C4-2B (cell line): ENCODE measurements around the gene ZDHHC11B.
"Not testable (repeated sequence)": the region's sequence is repeated elsewhere in the genome, so short reads cannot be mapped to it uniquely, and the experiment has no call there.

ENCODE experiments used
- H3K27ac ChIP-seq: fragments of 450-650 bp; 2 replicates; pipeline ENCODE4 v1.5.1; 2017
- ZFX ChIP-seq: fragments of 450-650 bp; IDR thresholded peaks from 2 replicates; pipeline ENCODE4 v1.6.1; 2017
- TF ChIP-seq, protein P1 (sequence below): fragments of 450-650 bp; conservative IDR thresholded peaks from 2 replicates; pipeline ENCODE4 v1.5.1; 2017; ENCODE audit warnings: mild to moderate bottlenecking

The ZDHHC11B gene

DNA sequence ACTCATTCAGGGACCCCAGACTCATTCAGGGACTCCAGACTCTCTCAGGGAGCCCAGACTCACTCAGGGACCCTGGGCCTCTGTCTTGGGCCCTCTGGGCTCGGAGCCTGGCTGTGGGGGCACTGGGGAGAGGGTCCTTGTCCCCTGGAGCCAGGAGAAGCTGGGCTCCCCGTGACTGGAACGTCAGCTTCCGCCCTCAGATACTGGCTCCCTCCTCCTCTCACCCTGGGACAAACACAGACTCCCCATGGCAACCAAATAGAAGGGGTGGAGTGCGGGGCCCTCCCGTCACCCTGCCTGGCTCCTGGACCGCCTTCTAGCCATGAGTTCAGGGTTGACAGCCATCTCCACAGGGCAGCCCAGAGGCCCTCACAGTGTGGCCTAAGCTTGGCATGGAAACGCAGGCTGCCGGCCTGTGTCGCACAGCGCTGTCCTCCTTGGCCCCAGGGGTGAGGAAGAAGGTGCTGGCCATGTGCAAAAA lies 27.6 kb downstream of the ZDHHC11B start:
- H3K27ac ChIP-seq, result no peak overlapping the region
- TF ChIP-seq ZFX, result no peak
- TF ChIP-seq, protein P1, sequence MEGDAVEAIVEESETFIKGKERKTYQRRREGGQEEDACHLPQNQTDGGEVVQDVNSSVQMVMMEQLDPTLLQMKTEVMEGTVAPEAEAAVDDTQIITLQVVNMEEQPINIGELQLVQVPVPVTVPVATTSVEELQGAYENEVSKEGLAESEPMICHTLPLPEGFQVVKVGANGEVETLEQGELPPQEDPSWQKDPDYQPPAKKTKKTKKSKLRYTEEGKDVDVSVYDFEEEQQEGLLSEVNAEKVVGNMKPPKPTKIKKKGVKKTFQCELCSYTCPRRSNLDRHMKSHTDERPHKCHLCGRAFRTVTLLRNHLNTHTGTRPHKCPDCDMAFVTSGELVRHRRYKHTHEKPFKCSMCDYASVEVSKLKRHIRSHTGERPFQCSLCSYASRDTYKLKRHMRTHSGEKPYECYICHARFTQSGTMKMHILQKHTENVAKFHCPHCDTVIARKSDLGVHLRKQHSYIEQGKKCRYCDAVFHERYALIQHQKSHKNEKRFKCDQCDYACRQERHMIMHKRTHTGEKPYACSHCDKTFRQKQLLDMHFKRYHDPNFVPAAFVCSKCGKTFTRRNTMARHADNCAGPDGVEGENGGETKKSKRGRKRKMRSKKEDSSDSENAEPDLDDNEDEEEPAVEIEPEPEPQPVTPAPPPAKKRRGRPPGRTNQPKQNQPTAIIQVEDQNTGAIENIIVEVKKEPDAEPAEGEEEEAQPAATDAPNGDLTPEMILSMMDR, result no peak

DNA sequence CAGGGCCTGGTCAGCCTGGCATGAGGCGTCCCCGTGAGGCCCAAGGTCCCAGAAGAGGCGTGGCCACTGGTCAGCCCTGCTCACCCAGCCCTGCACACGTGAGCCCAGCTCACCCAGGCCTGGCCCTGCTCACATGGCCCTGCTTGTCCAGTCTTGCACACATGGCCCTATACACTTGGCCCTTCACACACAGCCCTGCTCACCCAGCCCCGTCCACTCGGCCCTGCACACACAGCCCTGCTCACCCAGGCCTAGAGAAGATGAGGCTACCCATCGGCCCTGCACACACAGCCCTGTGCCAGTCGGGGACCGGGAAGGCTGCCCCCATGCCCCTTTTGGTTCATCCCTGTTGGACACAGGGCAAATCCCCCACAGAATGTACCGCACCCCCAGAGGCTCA lies 28.4 kb downstream of the ZDHHC11B start:
- H3K27ac ChIP-seq, result no peak overlapping the region
- TF ChIP-seq ZFX, result no peak
- TF ChIP-seq, protein P1, result no peak

DNA sequence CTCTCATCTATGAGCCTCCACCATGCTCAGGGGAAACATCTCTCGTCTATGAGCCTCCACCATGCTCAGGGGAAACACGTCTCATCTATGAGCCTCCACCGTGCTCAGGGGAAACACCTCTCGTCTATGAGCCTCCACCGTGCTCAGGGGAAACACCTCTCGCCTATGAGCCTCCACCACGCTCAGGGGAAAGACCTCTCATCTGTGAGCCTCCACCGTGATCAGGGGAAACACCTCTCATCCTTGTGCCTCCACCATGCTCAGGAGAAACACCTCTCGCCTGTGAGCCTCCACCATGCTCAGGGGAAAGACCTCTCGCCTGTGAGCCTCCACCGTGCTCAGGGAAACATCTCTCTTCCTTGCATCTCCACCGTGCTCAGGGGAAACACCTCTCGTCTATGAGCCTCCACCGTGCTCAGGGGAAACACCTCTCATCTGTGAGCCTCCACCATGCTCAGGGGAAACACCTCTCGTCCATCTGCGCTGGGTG lies 30.3 kb downstream of the ZDHHC11B start:
- H3K27ac ChIP-seq, result not testable (repeated sequence)

DNA sequence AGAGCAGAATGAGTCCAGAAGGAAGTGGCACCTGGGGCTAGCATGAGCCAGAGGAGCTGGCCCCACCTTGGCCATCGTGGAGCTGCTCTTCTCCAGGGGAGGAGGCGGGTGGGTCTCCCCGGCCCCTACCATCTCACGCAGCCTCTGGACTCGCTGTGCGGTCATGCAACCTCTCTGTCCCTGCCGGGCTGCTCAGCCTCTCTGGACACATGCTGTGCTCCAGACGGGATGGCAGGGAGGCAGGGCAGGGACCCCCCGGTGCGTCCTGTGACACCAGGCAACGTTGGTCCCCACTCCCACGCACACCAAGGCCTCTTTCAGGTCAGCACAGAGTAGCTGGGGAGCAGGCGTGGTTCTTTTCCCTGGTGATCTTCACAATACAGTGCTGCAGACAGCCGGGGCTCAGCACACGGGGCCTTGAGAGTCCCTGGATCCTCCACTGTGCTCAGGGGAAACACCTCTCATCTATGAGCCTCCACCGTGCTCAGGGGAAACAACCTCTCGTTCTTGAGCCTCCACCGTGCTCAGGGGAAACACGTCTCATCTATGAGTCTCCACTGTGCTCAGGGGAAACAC lies 30.9 kb downstream of the ZDHHC11B start:
- H3K27ac ChIP-seq, result not testable (repeated sequence)

DNA sequence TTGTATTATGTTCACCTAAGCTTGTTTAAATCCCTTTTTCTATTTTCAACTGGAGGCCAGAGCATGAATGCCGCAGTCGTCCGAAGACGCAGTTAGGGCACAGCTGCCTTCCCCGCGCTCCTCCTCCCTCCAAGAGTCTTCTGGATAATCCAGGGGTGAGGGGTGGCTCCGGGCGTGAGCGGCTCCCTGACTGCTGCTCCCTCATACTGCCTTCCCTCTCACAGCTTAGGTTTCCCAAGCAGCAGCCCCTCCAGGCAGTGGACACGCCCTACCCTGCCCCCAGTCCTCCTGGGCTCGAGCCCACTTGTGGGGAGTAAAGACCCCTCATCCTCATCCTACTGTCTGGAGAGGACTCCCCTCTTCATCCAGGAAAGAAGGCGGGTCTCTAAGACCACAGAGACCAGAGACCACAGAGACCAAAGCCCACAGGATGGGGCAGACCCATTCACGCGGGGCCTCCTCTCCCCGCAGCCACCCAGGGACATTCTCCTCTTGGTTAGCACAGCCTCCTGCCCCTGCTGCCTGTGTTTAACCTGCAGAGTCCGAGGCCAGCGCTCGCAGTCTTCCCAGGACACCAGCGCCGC lies 31.9 kb downstream of the ZDHHC11B start:
- not testable (repeated sequence) for H3K27ac ChIP-seq

DNA sequence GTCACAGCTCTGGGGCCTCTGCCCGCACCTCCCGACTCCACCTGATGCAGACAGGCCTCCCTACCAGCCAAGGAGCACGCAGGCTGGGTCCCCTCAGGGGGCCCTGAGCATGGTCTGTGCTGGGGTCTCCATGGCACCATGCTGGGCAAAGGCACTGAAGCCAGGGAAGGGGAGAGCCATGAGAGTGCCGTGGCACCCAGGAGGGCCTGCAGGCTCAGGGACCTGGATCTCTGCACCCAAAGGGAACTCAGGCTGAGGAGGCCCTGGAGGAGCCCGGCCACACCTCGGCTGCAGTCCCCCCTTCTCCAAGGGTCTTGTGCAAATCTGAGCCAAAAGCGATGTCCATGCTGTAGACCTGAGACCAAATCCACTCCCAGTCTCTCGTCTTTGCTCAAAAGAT lies 32.5 kb downstream of the ZDHHC11B start:
- not testable (repeated sequence) for H3K27ac ChIP-seq

DNA sequence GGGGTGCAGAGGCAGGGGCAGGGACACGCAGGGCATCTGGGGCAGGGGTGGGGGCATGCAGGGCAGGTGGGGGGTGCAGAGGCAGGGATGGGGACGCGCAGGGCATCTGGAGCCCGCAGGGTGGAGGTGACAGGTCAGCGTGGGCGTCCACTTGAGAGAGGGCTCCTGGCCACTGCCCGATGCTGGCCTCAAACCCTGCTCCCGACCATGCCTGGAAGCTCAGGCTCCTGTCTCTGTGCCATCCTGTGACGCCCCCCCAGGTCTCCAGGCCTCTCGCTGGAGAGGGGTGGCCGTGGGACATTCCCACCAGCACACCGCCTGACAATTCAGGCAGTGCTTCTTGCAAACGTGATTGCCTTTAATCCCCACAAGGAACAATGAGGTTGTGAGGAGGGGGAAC lies 33.0 kb downstream of the ZDHHC11B start:
- TF ChIP-seq, protein P1, result no peak
- TF ChIP-seq ZFX, result no peak
- H3K27ac ChIP-seq, result no peak overlapping the region

DNA sequence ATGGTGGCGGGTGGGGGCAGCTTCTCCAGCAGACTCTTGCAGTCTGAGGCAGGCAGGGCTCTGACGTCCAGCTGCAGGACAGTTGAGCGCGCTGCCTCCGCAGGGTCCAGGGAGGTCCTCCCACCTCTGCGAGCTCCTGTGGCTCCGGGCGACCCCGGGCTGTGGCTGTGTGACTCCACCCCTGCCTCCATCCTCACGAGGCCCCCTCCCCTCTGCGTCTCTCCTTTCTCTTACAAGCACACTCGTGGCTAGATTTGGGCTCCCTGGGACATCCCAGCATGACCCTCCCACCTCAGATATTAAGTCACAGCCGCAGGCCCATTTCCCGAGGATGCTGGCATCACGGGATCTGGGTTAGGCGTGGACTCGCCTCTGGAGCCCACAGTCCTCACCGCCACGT lies 34.3 kb downstream of the ZDHHC11B start:
- not testable (repeated sequence) for H3K27ac ChIP-seq

DNA sequence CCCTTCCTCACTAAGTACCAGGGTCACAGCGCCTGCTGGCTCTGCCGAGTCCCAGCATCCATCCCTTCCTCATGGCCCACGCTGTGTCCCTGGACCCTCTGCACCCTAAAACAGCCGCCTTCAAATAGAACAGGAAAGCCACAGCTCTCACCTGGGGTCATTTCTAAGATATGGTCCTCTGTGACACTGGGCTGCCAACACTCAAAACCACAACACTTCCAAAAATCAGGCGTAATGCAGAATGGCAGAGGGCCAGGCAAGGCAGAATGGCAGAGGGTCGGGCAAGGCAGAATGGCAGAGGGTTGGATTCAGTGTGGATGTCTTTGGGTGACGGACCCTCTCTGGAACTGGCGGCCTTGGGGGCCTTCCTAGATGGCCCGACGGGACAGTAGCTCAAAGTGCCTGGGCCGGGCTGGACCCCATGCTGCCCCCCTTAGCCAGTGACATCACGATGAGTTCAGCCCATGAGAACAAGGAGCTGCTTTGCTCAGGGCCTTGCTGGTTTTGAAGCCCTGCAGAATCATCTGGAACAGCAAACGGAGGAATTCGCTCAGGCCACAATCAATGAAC lies 35.3 kb downstream of the ZDHHC11B start:
- no peak overlapping the region for H3K27ac ChIP-seq
- TF ChIP-seq, protein P1, result no peak

DNA sequence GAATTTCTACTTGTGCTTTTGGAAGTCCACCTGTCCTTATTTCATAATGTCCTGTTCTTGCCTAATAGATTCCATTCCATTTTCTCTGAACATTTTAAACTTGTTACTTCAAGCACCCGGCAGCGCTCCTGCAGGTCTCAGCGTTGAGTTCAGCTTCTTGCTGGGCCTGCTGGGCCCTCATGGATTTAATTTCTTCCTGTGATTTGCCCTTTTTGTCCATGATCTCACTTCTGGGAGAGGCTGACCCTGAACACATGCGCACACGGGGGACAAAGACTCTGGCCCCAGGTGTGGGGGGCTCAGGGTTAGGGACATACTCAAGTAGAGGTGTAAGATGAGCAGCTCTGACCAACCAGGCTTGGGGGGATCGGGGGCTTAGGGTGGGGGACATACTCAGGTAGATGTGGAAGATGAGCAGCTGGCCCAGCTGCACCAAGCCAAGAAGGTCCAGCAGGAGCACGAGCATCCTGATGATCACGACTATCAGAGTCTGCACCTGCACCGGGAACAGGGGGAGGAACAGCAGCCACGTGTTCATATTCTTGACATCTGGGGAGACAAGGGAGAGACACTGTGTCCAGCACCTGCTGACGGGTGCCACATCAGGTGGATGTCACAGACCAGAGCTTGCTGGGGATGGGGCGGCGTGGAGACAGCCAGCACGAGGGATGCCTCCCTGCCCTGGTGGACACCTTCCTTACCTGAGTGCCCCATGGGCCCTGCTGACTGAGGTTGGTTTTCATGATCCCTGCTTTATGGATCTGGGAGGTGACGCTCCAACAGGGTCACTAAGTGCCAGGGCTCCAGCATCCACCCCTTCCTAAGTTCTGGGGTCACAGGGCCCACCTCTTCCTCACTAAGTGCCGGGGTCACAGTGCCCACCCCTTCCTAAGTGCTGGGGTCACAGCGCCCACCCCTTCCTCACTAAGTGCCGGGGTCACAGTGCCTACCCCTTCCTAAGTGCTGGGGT lies 36.2 kb downstream of the ZDHHC11B start:
- not testable (repeated sequence) for H3K27ac ChIP-seq

DNA sequence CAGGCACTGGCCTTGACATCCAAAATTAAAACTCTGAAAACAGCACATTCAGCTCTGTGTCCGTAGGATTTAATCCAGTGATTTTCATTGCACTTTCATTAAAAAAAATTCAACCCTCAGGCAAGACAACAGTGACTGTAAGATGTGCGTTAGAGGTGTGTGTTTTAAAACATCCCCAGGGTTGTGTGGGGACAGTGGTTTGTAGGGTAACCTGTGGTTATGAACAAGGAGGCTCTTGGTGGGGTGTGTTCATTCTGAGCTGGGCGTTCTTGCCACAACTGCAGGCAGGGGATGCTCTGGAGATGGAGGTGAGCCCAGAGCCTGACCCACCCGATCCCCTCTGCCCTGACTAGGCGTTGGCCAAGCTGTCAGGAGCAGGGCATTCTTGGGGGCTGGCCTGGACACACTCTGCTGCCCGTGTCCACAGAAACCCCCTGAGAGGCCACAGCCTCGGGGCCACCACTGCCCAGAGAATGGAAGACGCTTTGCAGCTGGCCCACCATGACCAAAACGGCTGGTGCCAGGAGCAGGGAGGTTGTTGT lies 37.2 kb downstream of the ZDHHC11B start:
- H3K27ac ChIP-seq, result not testable (repeated sequence)
